Activated naive CD4-positive, alpha-beta T cell (primary cell): Measurements from ENCODE around the gene FMR1.

Experiments
- DNase-seq, 4 experiments: peaks; one replicate each; lab custom pipeline; 2025; lab: John Stamatoyannopoulos, UW

FMR1 gene

GRCh38 chrX:147916375-147916968 lies 4.8 kb downstream of the FMR1 start:
- no peak for DNase-seq

- no peak for DNase-seq
Observed at GRCh38 chrX:147917700-147918695, 6.3 kb downstream of the FMR1 start.

GRCh38 chrX:147920161-147920666 lies 8.5 kb downstream of the FMR1 start:
- DNase-seq: no peak

- DNase-seq: no peak
Observed at GRCh38 chrX:147923605-147924004, 11.9 kb downstream of the FMR1 start.

GRCh38 chrX:147927256-147927655 lies 15.5 kb downstream of the FMR1 start:
- DNase-seq: no peak

- DNase-seq: no peak
Observed at GRCh38 chrX:147933815-147934214, 22.1 kb downstream of the FMR1 start.

- DNase-seq: no peak
Observed at GRCh38 chrX:147935156-147935758, 23.5 kb downstream of the FMR1 start.

- no peak for DNase-seq
Observed at GRCh38 chrX:147945286-147945685, 33.6 kb downstream of the FMR1 start.

GRCh38 chrX:147948531-147948930 lies 36.8 kb downstream of the FMR1 start:
- DNase-seq: no peak

- no peak for DNase-seq
Observed at GRCh38 chrX:147950352-147950751, 38.6 kb downstream of the FMR1 start.

- no peak for DNase-seq
Observed at GRCh38 chrX:147953976-147954375, 42.3 kb downstream of the FMR1 start.

GRCh38 chrX:147957291-147957690 lies 45.6 kb downstream of the FMR1 start:
- DNase-seq: no peak

- no peak for DNase-seq
Observed at GRCh38 chrX:147958291-147958690, 46.6 kb downstream of the FMR1 start.

- no peak for DNase-seq
Observed at GRCh38 chrX:147960722-147961121, 49.0 kb downstream of the FMR1 start.

- no peak for DNase-seq
Observed at GRCh38 chrX:147962476-147962875, 50.8 kb downstream of the FMR1 start.

GRCh38 chrX:147978931-147979330 lies 67.2 kb downstream of the FMR1 start:
- no peak for DNase-seq

- no peak for DNase-seq
Observed at GRCh38 chrX:147981038-147981752, 69.5 kb downstream of the FMR1 start, which contains the start of gene FMR1NB. TSS of gene FMR1NB (plus strand) at chrX:147981337. CDS start at chrX:147981403, 66 bp downstream.
